Astrocyte of the cerebellum (primary cell): ENCODE measurements around the gene CCDC110.
"Not testable (repeated sequence)": the region's sequence is repeated elsewhere in the genome, so short reads cannot be mapped to it uniquely, and the experiment has no call there.

Source experiments
- DNase-seq: peaks from one replicate; pipeline ENCODE4 v3.0.0-alpha.2; 2011; ENCODE audit warnings: low read depth
- H3K4me3 ChIP-seq: 2 replicates; pipeline ENCODE4 v1.5.1; 2011; ENCODE audit warnings: mild to moderate bottlenecking, low read depth, low read length, moderate library complexity
- CTCF ChIP-seq: IDR thresholded peaks from 2 replicates; pipeline ENCODE4 v1.5.1; 2012; ENCODE audit warnings: low read length, low read depth, moderate library complexity, mild to moderate bottlenecking; ENCODE audit errors: missing control alignments
- in situ Hi-C: cut with HindIII; loops from 2 replicates; pipeline ENCODE4 v1.10.0; 2017; ENCODE audit warnings: low sequenced_read_pairs

Gene CCDC110

GRCh38 chr4:185513489-185514181 is 42.1 kb upstream of the CCDC110 start:
- no peak overlapping the region for H3K4me3 ChIP-seq
- no peak for DNase-seq
- TF ChIP-seq CTCF = no peak
- in situ Hi-C loops = no loop called here

- in situ Hi-C loops = no loop called here
- TF ChIP-seq CTCF = no peak
- no peak for DNase-seq
- H3K4me3 ChIP-seq = no peak overlapping the region
Measured at GRCh38 chr4:185512516-185512915, 41.0 kb upstream of the CCDC110 start.

GRCh38 chr4:185511243-185511642 is 39.7 kb upstream of the CCDC110 start:
- DNase-seq, H3K4me3 ChIP-seq, in situ Hi-C loops: not testable (repeated sequence)

GRCh38 chr4:185510806-185511205 is 39.3 kb upstream of the CCDC110 start:
- no peak overlapping the region for H3K4me3 ChIP-seq
- in situ Hi-C loops = no loop called here
- DNase-seq = no peak
- no peak for TF ChIP-seq CTCF

- in situ Hi-C loops = no loop called here
- DNase-seq = no peak
- no peak for TF ChIP-seq CTCF
- H3K4me3 ChIP-seq = no peak overlapping the region
Measured at GRCh38 chr4:185508181-185508580, 36.6 kb upstream of the CCDC110 start.

- no peak for TF ChIP-seq CTCF
- in situ Hi-C loops = no loop called here
- no peak for DNase-seq
- H3K4me3 ChIP-seq = no peak overlapping the region
Measured at GRCh38 chr4:185506422-185506821, 34.9 kb upstream of the CCDC110 start.

- in situ Hi-C loops = no loop called here
- H3K4me3 ChIP-seq = no peak overlapping the region
- no peak for DNase-seq
- no peak for TF ChIP-seq CTCF
Measured at GRCh38 chr4:185504098-185505047, 32.8 kb upstream of the CCDC110 start.
